Vagina (tissue), 2 donors: ENCODE results near the gene RAPGEF4.

Source experiments
- POLR2A ChIP-seq, 2 donors: fragments of 450-650 bp; IDR thresholded peaks; one replicate each; pipeline ENCODE4 v1.6.1; 2017; ENCODE audit warnings: antibody characterized with exemption in 2 of 2, mild to moderate bottlenecking in 2 of 2, moderate library complexity in 2 of 2
- TF ChIP-seq, protein P1 (sequence below), 3 experiments: fragments of 450-650 bp in 2 of 3; fragments of 200-600 bp in 1 of 3; sonication (generic) in 1 of 3; IDR thresholded peaks; one replicate each; pipeline ENCODE4 v1.5.1; 2017 to 2019; ENCODE audit warnings: antibody characterized with exemption in 3 of 3, mild to moderate bottlenecking in 2 of 3, moderate library complexity in 2 of 3

GRCh38 chr2:172930871-172931255, 195.2 kb downstream of the RAPGEF4 start:
- TF ChIP-seq, protein P1, sequence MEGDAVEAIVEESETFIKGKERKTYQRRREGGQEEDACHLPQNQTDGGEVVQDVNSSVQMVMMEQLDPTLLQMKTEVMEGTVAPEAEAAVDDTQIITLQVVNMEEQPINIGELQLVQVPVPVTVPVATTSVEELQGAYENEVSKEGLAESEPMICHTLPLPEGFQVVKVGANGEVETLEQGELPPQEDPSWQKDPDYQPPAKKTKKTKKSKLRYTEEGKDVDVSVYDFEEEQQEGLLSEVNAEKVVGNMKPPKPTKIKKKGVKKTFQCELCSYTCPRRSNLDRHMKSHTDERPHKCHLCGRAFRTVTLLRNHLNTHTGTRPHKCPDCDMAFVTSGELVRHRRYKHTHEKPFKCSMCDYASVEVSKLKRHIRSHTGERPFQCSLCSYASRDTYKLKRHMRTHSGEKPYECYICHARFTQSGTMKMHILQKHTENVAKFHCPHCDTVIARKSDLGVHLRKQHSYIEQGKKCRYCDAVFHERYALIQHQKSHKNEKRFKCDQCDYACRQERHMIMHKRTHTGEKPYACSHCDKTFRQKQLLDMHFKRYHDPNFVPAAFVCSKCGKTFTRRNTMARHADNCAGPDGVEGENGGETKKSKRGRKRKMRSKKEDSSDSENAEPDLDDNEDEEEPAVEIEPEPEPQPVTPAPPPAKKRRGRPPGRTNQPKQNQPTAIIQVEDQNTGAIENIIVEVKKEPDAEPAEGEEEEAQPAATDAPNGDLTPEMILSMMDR (IDR thresholded peaks at IDR 0.05): no peak
- TF ChIP-seq POLR2A (IDR thresholded peaks at IDR 0.05): no peak
